GM12865 (cell line): ENCODE measurements around the gene ALLC.

ENCODE experiments used
- DNase-seq: peaks from one replicate; pipeline ENCODE4 v3.0.0; 2010; ENCODE audit warnings: low read depth
- H3K4me3 ChIP-seq: 2 replicates; pipeline ENCODE4 v1.5.1; 2011; ENCODE audit warnings: mild to moderate bottlenecking, low read depth, low read length, control low read depth
- TF ChIP-seq, protein P1 (sequence below): IDR thresholded peaks from 2 replicates; pipeline ENCODE4 v1.5.1; 2011; ENCODE audit warnings: low read length, control low read depth, low read depth, inconsistent platforms; ENCODE audit not compliant: insufficient read depth; ENCODE audit errors: missing control alignments

Gene ALLC

DNA sequence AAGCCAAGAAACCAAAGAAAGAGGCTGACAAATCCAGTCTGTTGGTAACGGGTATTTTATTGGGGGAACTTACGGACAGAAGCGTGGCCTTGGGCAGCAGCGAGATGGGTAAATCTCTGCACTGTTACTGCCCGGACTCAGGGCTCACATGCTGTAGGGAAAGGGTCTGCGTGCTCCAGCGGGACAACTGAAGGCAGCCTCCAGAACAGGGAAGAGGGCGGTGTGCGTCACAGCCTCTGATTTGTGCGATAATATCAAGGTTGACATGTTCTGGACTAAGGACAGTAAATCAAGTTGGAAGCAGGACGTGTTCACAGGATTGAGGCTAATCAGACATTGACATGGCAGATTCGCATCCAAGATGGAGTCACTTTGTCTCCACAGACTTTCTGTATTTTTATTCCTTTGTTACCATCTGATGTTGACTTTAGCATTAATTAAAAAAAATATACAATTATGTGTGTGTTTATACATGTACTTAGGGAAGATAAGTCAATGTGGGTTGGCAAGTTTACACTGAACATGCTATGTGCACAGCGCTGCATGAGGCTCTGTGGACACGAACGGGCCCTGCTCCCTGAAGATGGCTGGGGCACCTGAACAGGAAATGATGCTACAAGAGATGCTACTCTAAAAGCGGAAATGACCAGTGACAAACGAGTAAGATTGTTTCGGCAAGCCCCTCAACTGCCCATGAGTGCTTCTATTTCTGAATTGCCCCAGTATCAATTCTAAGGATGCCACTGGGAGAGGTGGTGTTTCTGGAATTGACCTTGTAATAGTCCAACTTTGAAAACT is 22.7 kb downstream of the ALLC start:
- DNase-seq, result no peak
- no peak overlapping the region for H3K4me3 ChIP-seq
- TF ChIP-seq, protein P1, sequence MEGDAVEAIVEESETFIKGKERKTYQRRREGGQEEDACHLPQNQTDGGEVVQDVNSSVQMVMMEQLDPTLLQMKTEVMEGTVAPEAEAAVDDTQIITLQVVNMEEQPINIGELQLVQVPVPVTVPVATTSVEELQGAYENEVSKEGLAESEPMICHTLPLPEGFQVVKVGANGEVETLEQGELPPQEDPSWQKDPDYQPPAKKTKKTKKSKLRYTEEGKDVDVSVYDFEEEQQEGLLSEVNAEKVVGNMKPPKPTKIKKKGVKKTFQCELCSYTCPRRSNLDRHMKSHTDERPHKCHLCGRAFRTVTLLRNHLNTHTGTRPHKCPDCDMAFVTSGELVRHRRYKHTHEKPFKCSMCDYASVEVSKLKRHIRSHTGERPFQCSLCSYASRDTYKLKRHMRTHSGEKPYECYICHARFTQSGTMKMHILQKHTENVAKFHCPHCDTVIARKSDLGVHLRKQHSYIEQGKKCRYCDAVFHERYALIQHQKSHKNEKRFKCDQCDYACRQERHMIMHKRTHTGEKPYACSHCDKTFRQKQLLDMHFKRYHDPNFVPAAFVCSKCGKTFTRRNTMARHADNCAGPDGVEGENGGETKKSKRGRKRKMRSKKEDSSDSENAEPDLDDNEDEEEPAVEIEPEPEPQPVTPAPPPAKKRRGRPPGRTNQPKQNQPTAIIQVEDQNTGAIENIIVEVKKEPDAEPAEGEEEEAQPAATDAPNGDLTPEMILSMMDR, result no peak

DNA sequence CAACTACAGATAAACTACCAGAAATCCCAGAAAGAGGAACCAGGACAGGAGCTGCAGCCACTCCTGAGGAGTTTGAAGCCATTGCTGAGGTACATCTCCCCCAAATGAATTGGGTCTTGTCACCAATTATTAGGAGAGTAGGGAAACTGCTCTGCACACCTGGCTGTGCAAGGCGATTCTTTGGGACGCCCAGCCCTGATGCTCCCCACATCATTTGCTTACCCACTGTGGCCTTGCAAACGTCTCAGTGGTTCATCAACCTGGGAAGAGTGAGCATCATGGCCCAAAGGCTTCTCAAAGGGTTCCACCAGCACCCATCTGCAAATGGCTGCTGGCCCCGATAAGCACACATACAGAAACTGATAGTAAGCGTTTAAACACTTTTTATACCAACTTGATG is 23.6 kb downstream of the ALLC start:
- no peak overlapping the region for H3K4me3 ChIP-seq
- TF ChIP-seq, protein P1, result no peak
- DNase-seq, result no peak

DNA sequence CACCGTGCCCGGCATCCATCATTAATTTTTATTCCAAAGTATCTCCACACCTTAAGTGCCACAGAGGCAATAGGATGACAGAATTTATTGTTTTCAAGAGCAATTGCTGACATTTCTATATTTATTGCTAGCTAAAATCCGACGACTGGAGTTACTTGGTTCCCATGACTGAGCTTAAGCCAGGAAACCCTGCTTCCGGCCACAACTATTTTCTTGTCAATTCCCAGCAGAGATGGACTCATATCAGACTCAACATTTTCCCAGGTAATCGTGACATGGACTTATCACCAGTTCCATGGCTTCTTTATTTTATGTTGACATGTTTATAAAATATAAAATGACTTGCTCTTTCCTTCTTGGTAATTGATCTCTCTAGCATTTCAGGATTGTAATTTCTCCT is 24.8 kb downstream of the ALLC start:
- TF ChIP-seq, protein P1, result no peak
- H3K4me3 ChIP-seq, result no peak overlapping the region
- no peak for DNase-seq

DNA sequence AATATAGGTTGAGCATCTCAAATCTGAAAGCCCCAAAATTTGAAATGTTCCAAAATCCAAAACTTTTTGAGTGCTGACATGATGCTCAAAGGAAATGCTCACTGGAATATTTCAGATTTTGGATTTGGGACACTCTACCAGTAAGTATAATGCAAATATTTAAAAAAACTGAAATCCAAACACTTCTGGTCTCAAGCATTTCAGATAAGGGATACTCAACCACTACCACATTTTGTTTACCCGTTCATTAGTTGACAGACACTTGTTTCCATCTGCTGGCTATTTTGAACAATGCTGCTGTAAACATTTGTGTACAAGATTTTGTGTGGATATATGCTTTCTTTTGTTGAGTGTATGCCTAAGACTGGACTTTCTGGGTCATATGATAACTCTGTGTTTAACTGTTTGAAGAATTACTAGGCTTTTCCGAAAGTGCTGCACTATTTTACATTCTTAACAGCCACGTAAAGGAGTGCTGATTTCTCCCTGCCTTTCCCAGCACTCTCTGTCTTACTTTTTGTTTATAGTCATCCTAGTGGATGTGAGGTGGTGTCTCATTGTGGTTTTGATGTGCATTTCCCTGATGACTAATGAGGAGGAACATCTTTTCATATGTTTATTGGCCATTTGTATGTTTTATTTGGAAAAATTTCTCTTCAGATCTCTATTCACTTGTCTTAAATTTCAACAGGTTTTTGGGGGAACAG is 25.9 kb downstream of the ALLC start:
- no peak for DNase-seq
- no peak overlapping the region for H3K4me3 ChIP-seq
- TF ChIP-seq, protein P1, result no peak

DNA sequence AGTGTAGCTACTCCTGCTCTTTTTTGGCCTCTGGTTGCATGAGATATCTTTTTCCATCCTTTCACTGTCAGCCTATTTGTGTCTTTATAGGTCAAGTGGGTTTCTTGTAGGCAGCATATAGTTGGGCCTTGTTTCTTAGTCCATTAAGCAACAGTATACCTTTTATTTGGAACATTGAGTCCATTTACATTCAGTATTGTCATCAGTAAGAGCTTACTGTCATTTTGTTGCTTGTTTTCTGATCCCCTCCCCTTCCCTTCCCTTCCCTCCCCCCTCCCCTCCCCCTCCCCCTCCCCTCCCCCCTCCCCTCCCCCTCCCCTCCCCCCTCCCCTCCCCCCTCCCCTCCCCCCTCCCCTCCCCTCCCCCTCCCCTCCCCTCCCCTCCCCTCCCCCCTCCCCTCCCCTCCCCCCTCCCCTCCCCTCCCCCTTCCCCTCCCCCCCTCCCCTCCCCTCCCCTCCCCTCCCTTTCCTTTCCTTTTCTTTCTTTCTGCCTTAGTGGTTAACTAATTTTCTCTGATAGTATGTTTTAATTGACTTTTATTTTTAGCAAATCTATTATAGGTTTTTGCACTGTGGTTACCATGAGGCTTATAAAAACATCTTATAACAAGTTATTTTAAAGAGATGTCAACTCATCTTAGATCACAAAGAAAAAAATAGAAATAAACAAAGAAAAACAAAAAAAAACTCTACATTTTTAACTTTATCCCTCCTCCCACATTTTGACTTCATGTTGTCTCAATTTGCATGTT is 32.2 kb downstream of the ALLC start:
- no peak for DNase-seq
- no peak overlapping the region for H3K4me3 ChIP-seq
- TF ChIP-seq, protein P1, result no peak

DNA sequence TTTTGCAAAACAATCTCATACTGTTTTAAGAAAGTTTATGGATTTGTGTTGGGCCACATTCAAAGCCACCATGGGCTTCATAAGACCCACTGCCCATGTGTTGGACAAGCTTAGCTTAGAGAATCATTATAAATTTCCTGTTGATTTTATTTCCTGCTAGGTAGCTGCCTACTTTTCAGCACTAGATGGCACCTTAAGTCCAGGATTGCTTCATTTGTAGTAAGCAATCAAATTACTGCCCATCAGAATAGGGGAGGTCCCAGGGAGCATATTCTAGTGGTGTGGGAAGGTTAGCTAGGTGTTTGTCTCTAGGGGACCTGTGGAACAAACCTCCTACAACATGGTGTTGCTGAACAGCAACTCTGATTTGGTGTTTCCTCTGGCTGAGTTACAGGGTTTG is 34.4 kb downstream of the ALLC start:
- TF ChIP-seq, protein P1, result peak; percentile 12
- DNase-seq, result peak; percentile 24
- no peak overlapping the region for H3K4me3 ChIP-seq
